ENCODE data around the gene BACE1-AS.

The BACE1-AS gene

GRCh38 chr11:117327567-117328374 is 36.6 kb downstream of the BACE1-AS start, which contains the start of gene CEP164:
CEP164 (plus strand) TSS chr11:117327854; CDS start chr11:117338587, 10,733 bp downstream.
- DNase-seq = peak; percentile 94 to 96

GRCh38 chr11:117328375-117329010 is 37.3 kb downstream of the BACE1-AS start:
- no peak for DNase-seq

GRCh38 chr11:117332843-117333242 is 41.7 kb downstream of the BACE1-AS start:
- no peak for DNase-seq

- no peak for DNase-seq
These were observed 42.8 kb downstream of the BACE1-AS start for GRCh38 chr11:117333917-117334316.

DNA sequence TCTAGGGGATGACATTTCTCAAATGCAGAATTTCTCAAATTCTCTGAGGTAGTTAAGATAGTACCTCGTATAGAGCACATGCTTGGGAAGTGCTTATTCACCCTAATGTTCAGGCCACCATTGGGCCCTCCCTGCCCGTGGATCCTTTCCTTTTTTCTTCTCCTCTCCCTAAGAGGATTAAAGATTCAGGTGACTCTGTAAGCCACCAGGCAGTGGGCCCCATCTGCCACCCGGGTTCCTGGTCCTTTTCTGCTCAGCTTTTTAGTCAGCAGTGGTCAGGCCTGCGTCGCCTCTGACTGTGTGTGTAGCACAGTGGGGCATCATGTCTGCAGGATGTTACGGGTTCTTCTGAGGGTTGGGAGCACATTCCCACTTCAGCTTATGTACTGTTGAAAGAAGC is 43.8 kb downstream of the BACE1-AS start:
- no peak for DNase-seq

DNA sequence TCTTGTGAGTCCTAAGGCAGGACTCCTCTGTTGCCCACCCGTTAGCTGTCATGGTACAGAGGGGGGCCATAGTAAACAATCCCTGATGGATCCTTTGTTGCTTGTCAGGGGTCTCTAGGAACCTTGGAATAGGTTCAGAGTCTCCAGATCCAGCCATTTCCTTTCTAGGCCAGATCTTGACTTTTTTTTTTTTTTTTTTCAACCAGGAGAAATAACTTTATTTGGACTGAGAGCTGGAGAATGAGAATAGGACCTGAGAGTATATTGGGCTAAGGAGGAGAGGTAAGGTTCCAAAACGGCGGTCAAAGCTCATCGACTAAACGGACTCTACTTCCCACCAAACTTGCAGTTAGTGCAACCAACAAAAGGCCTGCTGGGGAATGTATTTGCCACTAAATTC is 44.3 kb downstream of the BACE1-AS start:
- no peak for DNase-seq

- DNase-seq = no peak
These were observed 45.9 kb downstream of the BACE1-AS start for GRCh38 chr11:117337076-117337475.

Data from inflammatory macrophage treated with lipopolysaccharide for 1 hour (primary cell).